Measurements from ENCODE around the gene ENTREP3.
"Not testable (repeated sequence)": the region's sequence is repeated elsewhere in the genome, so short reads cannot be mapped to it uniquely, and the experiment has no call there.

The ENTREP3 gene

DNA sequence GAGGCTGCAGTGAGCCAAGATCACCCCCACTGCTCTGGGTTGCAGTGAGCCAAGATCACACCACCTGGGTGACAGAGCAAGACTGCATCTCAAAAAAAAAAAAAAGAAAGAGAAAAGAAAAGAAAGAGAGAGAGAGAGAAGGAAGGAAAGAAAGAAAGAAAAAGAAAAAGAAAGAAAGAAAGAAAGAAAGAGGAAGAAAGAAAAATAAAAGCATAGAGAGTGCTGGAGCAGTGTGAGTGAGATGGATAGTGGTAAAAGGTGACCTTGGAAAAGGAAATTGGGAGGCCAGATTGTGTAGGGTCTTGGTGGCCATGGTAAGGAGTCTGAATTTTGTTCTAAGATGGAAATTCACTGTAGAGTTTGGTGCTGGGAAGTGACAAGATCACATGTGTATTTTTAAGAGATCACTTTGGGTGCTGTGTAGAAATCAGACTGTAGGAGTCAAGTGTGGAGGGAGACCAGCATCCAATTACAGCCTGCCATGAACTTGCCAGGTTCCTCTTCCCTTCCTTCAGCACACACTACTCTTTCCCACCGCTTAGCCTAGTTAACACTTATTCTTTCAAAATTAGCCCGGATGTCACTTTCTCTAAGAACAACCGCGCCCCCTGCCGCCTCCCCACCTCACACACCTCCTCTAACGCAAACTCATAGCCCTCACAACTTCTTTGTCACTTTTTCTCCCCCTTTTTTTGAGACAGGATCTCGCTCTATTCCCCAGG, 28.9 kb downstream of the ENTREP3 start:
- ChIA-PET POLR2A (interaction anchor here (0.5 to 2.8 kb wide), 22 partner anchors 7 to 154 kb away, joined by 3 to 37 read pairs (median 4); partner anchors contain the start of genes CLK2, KRTCAP2, MTX1 and SCAMP3), CTCF (interaction anchor here (1.2 to 5.4 kb wide), 5 partner anchors 19 to 54 kb away, joined by 6 to 20 read pairs (median 7); partner anchors contain the start of genes KRTCAP2 and THBS3)
- peak; percentile 57 for DNase-seq (ENCODE audit: extremely low spot score)
- TF ChIP-seq SP1 (IDR thresholded peaks at IDR 0.05) (no peak), CTBP1 (IDR thresholded peaks at IDR 0.05; ENCODE audit: borderline replicate concordance) (no peak), SUZ12 (IDR thresholded peaks at IDR 0.05) (no peak), ZNF384 (IDR thresholded peaks at IDR 0.05) (no peak)

DNA sequence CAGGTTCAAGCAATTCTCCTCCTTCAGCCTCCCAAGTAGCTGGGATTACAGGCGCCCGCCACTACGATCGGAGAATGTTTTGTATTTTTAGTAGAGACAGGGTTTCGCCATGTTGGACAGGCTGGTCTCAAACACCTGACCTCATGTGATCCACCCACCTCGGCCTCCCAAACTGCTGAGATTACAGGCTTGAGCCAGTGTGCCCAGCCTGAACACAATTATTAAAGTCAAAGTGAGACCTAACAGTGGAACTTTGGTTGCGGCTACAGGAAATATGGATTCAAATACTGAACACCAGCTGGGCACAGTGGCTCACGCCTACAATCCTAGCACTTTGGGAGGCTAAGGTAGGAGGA, 29.9 kb downstream of the ENTREP3 start:
- DNase-seq (ENCODE audit: extremely low spot score): not testable (repeated sequence)
- ChIA-PET POLR2A (interaction anchor here (1.1 to 1.2 kb wide), 3 partner anchors 17 to 98 kb away, joined by 3 to 4 read pairs (median 3); partner anchors contain the start of genes MTX1 and THBS3), CTCF (interaction anchor here (1.6 to 5.4 kb wide), 2 partner anchors 18 to 50 kb away, joined by 6 to 20 read pairs; partner anchors contain the start of gene THBS3)

DNA sequence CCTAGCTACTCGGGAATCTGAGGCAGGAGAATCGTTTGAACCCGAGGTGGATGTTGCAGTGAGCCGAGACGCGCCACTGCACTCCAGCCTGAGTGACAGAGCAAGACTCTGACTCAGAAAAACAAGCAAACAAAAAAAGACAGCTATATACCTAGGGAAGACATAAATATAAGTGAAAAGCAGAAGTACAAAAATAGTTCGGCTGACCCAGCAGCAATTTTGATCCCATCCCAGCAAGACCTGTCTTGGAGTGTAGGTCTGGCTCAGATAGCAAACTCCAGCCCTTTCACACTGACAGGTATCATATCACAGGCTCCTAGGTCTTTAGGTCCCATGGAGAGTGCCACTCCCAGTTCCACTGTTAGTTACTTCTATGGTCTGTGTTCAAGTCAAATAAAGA, 32.2 kb downstream of the ENTREP3 start:
- CTCF ChIA-PET: no interaction called here
- POLR2A ChIA-PET: interaction anchor here (1.6 to 2.7 kb wide), 2 partner anchors 14 to 50 kb away, joined by 5 to 9 read pairs; partner anchors contain the start of genes KRTCAP2, MTX1 and THBS3
- DNase-seq (ENCODE audit: extremely low spot score): no peak

DNA sequence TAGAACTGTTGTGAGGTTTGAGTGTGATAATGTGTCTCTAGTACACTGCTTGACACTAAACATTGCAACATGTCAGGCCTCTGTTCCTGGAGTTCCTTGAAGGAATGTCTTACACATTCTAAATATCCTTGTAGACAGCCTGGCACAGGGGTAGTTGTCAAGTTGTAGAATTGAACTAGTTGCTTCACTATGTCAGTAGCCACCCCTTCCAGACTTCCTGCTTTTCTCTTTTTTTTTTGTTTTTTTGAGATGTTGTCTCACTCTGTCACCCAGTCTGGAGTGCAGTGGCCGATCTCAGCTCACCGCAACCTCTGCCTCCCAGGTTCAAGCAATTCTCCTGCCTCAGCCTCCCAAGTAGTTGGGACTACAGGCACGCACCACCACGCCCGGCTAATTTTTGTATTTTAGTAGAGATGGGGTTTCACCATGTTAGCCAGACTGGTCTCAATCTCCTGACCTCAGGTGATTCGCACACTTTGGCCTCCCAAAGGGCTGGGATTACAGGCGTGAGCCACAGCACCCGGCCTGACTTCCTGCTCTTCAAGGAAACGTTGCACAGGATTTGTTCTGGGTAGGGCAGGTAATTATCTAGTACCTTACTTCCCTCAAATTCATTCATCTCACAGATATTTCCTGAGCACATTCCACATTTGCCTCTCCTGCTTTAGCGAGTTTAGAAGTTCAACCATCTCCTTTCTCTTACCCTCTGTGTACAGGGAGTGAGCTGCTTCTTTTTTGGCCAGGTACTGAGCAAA, 34.9 kb downstream of the ENTREP3 start:
- POLR2A ChIA-PET; CTCF ChIA-PET; DNase-seq (ENCODE audit: extremely low spot score): not testable (repeated sequence)

More for the DNA sequence above, 32.2 kb downstream of the ENTREP3 start:
- TF ChIP-seq FOXA1 (IDR thresholded peaks at IDR 0.05) (no peak), TARDBP (IDR thresholded peaks at IDR 0.05) (no peak), FOXK2 (IDR thresholded peaks at IDR 0.05) (no peak), NFRKB (IDR thresholded peaks at IDR 0.05) (no peak), BHLHE40 (IDR thresholded peaks at IDR 0.05; ENCODE audit: borderline replicate concordance) (no peak), L3MBTL2 (conservative IDR thresholded peaks at IDR 0.05) (no peak), ARNT (IDR thresholded peaks at IDR 0.05) (no peak), ZNF384 (IDR thresholded peaks at IDR 0.05) (no peak), ELF4 (IDR thresholded peaks at IDR 0.05) (no peak), CTBP1 (IDR thresholded peaks at IDR 0.05; ENCODE audit: borderline replicate concordance) (no peak)
- TF ChIP-seq, protein P1, sequence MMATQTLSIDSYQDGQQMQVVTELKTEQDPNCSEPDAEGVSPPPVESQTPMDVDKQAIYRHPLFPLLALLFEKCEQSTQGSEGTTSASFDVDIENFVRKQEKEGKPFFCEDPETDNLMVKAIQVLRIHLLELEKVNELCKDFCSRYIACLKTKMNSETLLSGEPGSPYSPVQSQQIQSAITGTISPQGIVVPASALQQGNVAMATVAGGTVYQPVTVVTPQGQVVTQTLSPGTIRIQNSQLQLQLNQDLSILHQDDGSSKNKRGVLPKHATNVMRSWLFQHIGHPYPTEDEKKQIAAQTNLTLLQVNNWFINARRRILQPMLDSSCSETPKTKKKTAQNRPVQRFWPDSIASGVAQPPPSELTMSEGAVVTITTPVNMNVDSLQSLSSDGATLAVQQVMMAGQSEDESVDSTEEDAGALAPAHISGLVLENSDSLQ (IDR thresholded peaks at IDR 0.05): no peak

DNA sequence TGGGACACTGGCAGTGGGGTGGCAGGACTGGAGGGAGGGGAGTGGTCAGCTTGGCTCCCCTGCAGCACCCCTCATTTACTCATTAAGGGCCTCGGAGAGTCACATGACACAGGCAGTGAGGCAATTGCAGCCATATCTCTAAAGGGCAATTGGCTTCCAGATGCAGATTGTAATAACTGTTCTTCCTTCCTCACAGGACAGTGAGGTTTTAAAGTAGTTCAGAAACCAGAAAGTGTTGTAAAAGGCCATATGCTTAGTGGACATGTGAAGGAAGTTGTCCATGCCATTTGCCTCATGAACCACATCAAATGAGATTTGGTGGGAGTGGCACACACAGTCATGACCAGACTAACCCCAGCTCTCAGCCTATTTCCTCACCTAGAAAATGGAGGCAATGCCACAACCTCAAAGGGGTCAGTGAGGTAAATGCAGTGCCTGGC, 35.7 kb downstream of the ENTREP3 start:
- TF ChIP-seq TARDBP (IDR thresholded peaks at IDR 0.05) (no peak), ELF4 (IDR thresholded peaks at IDR 0.05) (no peak), BHLHE40 (IDR thresholded peaks at IDR 0.05; ENCODE audit: borderline replicate concordance) (no peak), ZNF384 (IDR thresholded peaks at IDR 0.05) (no peak), NFRKB (IDR thresholded peaks at IDR 0.05) (no peak), FOXA1 (IDR thresholded peaks at IDR 0.05) (no peak), ARNT (IDR thresholded peaks at IDR 0.05) (no peak), L3MBTL2 (conservative IDR thresholded peaks at IDR 0.05) (no peak), LEF1 (IDR thresholded peaks at IDR 0.05; ENCODE audit: borderline replicate concordance) (no peak), CTBP1 (IDR thresholded peaks at IDR 0.05; ENCODE audit: borderline replicate concordance) (no peak), HDGF (IDR thresholded peaks at IDR 0.05; ENCODE audit: borderline replicate concordance) (no peak), SUZ12 (IDR thresholded peaks at IDR 0.05) (no peak), FOXK2 (IDR thresholded peaks at IDR 0.05) (no peak), FOXM1 (IDR thresholded peaks at IDR 0.05; ENCODE audit: borderline replicate concordance) (no peak), SP1 (IDR thresholded peaks at IDR 0.05) (no peak)
- TF ChIP-seq, protein P1 (IDR thresholded peaks at IDR 0.05): no peak
- ChIA-PET POLR2A (interaction anchor here (0.6 to 2.0 kb wide), 9 partner anchors 8 to 108 kb away, joined by 3 to 14 read pairs (median 4); partner anchors contain the start of genes CLK2, KRTCAP2, MTX1 and THBS3), CTCF (interaction anchor here (0.8 to 1.6 kb wide), 2 partner anchors 12 to 25 kb away, joined by 3 to 10 read pairs; partner anchors contain the start of gene THBS3)
- DNase-seq (ENCODE audit: extremely low spot score): peak; percentile 39

DNA sequence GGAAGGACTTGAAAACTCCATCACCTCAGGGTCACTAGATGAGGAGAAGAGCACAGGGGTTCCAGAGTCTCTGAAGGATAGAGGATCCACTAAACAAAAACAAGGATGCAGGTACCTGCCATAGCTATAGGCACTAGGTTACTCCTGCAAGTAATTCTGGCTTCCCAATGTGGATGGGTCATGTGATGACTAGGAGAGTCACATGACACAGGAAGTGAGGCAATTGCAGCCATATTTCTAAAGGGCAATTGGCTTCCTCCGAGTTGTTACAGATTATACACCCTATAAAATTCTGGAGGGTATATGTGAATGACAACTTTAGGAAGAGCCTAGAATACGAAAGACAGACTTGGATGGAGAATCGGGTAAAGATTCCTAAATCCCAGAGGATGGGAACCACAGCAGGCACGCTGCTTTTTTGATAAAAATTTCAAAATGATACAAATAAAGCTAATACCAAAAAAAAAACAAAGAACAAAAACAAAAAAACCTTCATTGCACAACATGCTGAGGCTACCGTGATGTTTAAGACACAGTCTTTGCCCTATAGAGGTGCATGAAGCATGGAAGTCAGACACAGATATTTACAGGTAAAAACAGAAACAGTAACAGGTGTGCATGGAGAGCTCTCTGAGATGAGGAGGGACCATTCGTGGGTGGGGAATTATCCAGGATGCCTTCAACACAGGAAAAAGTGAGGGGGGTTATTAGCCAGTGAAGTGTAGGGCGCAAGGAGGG, 36.3 kb downstream of the ENTREP3 start:
- TF ChIP-seq ELF4 (IDR thresholded peaks at IDR 0.05) (peak; percentile 47; the same call in 1 of the 2 replicates), NFRKB (IDR thresholded peaks at IDR 0.05) (0 out of 2 replicates have a peak, but pooled peaks have one; percentile 38), ARNT (IDR thresholded peaks at IDR 0.05) (no peak)
- ChIA-PET CTCF (interaction anchor here (0.8 to 1.6 kb wide), 2 partner anchors 12 to 25 kb away, joined by 3 to 10 read pairs; partner anchors contain the start of gene THBS3), POLR2A (interaction anchor here (0.6 to 2.0 kb wide), 10 partner anchors 8 to 109 kb away, joined by 3 to 14 read pairs (median 5); partner anchors contain the start of genes CLK2, KRTCAP2, MTX1 and THBS3)
- peak; percentile 74 for DNase-seq (ENCODE audit: extremely low spot score)

DNA sequence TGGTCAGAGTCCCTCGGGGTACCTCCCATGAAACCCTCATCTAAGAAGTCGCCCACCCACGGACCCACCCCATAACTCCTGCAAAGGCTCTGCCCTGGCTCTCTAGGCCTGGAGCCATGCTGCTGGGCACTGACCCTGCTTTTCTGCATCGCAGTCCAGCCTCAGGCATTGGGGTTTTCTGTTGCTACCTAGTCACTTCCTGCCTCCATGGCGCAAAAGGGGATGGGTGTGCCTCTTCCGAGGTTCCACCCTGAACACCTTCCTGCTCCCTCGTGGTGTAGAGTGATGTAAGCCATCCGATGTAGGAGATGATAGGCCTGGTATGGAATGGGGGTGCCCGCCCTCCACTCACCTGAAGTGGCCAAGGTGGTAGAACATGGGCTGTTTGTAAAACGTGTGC, 40.6 kb downstream of the ENTREP3 start:
- POLR2A ChIA-PET; CTCF ChIA-PET; DNase-seq (ENCODE audit: extremely low spot score): not testable (repeated sequence)

DNA sequence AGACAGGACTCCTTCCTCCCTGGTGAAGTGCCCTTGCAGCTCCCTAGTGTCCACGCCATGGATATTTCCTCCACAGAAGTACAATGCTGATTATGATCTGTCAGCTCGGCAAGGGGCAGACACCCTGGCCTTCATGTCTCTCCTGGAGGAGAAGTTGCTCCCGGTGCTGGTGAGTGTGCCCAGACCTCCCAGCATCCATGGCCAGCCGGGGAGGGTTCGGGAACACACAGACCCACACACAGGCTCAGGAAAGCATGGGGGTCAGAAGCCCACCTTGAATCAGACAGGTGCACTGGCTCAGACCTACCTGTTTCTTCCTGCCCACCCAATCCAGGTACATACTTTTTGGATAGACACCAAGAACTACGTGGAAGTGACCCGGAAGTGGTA, 43.2 kb downstream of the ENTREP3 start:
- DNase-seq (ENCODE audit: extremely low spot score); CTCF ChIA-PET: not testable (repeated sequence)

DNA sequence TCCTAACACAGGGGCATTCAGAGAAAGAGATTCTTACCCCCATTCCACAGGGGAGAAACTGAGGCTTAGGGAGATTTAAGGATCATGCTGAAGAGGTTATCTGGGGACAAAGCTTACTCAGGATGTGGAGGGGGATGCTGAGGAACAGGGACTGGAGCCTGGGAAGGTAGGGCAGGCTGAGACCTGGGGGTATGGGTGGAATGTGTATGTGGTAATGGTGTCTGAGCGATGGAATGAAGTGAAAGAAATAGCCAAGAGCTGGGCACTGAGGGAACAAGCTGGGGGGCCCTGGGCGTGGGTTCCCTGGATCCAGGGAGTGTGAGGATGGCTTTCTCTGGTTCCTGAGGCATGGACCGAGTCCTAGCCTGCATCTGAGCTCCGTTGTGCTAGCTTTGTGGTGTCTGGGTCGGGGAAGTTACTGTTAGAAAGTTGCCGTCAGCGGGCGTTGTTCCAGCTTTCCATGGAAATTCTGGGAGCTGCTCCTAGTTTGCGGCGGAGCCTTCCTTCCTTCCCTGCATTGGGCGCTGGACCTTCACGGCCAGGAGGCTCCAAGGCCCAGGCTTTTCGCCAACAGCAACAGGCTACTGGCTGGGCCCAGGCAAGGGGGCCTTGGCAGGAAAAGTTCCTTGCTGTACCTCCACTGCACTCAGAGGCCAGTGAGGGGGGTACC, 43.8 kb downstream of the ENTREP3 start:
- POLR2A ChIA-PET; DNase-seq (ENCODE audit: extremely low spot score); CTCF ChIA-PET: not testable (repeated sequence)

More for the DNA sequence above, 43.2 kb downstream of the ENTREP3 start:
- POLR2A ChIA-PET: not testable (repeated sequence)

Data from HEK293T (cell line).